ENCODE results near the gene GTF3C1.

Gene GTF3C1

DNA sequence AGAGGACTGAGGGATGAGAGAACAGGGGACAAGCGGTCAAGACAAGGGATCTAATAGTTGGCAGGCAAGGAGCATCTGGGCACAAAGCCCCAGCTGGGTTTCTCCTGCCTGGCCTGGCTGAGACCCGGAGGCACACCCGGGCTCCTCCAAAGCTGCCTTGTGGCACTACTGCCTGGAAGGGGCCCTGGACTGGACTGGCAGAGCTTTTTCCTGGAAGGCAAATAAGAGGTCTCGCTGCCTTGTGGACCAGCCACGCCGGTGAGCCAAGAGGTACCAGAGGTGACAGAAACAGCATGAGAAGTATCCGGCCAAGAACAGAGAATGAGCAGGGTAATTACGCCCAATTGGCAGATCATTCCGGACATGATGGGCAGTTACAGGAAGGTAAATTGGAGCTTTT is 64.6 kb downstream of the GTF3C1 start:
- DNase-seq, result no peak

DNA sequence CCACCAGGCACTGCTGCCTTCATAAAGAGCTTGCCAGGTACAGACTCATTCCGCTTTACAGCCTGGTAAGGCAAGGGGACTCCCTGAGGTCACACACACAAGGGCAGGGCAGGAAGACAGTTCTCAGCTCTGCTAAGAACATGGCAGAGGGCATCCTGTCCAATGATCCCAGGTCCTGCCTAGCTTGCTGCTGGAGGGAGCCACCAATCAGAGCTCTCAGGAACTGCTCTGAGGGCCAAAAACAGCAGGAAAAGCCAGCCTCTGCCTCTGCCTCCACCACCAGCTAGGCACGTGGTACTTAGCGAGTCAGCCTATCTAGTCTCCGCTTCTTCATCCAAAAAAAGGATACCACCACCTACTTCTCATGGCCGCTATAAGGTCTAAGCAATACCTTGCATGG is 66.1 kb downstream of the GTF3C1 start:
- no peak for DNase-seq

DNA sequence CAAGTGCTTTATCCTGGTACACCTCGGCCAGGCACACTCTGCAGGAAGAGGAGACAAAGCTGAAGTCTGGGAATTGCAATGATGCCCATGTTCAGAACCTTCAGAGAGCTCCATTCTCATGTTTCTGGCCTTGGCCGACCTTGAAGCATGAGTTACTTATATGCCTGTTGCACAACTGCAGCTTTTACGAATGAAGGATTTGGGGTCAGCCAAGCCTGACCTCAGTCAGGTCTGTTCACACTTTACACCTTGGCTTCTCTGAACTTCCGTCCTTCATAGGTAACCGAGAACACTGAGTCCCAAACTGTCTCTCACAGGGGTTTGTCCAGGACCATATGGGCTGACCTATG is 66.7 kb downstream of the GTF3C1 start:
- DNase-seq, result no peak

DNA sequence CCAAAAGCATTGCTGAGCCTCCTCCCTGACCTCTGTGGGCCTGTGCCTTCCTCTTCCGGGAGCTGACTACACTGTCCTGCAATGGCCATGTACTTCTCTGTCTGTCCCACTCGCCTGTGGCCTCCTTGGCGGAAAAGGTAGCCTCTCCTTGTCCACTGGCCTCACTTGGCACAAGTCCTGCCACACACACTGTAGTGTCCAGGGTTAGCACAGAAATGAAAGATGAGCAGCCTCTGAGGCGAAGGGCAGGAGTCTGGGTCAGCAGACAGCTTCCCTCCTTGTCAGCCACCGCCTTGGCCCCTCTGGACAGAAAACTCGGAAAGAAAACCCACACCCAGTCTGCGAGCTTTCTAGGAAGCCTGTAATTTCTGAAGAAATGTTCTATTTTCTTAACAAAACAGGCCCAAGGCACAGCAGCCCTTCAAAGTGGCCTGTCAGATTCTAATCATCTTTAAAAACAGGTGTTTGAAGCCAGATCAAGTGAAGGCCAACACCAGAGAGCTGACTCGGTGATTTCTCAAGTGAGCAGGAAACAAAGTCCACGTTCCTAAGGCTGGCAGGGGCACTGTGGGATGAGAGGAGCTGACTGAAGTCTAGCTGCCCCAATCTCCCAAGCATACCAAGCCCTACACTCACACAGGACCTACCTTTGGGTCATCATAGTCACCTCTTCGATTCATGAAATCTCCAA is 67.2 kb downstream of the GTF3C1 start:
- no peak for DNase-seq

DNA sequence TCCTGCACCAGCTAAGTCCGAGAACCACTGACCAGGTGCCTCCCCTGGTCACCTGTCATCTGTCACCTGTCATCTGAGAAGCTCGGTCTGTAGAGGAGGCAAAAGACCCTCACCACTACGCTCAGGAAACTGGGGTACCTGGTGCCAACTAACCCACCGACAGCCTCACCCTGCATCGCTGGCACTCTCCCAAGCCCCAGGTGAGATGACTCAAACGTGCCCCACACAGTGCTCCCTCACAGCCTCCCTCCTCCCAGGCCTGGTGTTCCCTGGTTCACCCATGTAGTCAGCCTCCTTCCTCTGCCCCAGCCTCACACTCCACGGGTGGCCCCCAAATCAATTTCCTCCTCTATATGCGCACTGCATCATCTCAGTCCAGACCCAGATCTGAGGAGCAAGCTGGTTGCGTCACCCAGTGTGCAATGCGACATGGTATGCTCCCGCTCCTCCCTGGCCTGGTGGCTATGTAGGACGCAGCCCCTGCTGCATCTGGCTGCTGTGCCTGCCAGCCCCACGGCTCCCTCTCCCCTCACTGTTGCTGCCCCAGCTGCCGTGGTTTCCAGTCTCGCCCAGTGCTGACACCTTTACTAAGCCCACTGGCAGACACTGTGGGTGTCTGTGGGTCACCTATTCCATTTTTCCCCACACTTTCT is 68.3 kb downstream of the GTF3C1 start:
- no peak for DNase-seq

DNA sequence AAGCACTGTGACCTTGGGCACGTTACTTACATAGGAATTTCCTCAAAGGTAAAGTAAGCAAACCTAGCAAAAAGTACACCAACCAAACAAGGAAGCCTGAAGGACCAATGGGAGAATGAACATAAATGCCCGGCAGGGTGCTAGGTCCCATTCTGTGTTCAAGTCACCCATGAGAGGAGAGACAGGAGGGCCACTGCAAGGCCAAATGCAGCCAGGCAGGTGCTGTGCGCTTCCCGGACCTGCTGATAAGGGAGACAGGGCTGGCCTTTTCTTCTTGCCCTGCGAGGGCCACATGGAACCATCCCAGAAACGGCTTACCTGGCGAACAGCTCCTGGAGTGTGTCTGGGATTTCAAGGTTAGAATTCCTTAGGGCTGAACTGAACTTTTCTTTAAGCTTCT is 69.0 kb downstream of the GTF3C1 start:
- DNase-seq, result no peak

DNA sequence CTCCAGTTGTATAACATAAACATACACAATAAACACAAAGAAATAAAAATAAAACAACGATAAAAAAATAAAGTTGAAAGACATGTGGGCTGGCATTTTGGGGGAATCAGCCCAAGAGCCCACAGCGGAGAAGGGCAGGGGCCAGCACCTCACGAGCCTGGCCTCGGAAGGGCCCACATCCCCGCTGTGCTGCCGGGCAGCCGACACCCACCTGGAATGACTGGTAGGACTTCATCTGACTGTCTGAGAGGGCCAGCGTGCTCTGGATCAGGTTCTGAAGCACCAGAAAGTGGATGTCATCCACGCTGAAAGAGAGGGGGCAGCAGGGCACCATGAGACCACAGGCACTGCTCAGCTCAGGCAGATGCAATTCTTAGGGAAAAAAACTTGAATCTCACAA is 73.5 kb downstream of the GTF3C1 start:
- no peak for DNase-seq

DNA sequence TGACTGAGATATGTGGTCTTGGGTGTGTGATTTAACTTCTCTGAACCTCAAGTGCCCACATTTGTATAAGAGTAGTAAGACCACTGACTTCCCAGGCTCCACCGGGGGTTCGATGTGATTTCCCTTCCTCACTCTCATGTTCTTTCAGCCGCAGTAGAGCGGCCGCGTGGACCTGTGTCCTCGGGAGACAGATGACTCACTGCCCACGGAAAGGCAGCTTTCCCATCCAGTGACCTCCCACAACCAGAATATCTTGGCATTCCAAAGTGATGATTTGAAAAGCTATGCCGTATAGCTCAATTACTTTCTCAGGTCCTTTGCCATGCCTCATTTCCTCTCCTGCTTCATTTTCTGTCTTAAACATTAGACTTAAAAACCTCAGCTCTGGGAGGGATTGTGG is 74.2 kb downstream of the GTF3C1 start:
- DNase-seq, result no peak

DNA sequence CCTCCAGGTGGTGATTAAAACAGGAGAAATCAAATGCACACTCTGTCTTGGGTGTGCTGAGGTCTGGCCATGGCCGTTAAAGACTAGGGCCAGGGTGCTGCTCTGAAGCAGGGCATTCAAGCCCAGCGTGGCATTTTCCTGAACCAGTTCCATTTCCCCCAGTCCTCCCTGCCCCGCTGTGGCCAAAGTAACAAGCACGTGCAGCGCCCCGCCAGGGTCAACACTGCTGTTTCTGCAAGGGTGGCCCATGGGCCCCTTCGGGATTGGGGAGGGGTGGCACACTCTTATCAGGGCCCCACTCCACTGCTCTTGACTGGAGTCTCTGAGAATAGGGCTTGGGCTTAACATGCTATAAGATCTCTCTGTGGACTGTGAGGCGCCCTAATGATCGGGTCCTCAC is 74.8 kb downstream of the GTF3C1 start:
- DNase-seq, result no peak

DNA sequence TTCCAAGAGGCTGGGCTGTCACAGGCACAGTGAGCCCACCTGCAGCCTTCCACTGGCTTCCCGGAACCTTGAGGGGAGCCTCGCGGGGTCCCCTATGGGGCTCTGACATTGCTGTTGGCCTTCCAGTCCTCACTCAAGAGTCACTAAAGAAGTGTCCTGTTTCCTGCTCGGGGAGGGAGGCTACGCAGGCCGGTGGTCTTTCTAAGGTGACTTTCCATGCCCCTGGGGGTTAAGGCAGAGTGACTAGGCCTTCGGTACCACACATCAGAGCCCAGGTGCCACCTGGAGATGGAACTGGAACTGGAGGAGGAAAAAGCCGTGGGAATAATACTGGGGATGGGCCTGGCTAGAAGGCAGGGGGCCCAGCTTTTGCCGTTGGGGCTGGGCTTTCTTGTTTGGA is 75.7 kb downstream of the GTF3C1 start:
- no peak for DNase-seq

DNA sequence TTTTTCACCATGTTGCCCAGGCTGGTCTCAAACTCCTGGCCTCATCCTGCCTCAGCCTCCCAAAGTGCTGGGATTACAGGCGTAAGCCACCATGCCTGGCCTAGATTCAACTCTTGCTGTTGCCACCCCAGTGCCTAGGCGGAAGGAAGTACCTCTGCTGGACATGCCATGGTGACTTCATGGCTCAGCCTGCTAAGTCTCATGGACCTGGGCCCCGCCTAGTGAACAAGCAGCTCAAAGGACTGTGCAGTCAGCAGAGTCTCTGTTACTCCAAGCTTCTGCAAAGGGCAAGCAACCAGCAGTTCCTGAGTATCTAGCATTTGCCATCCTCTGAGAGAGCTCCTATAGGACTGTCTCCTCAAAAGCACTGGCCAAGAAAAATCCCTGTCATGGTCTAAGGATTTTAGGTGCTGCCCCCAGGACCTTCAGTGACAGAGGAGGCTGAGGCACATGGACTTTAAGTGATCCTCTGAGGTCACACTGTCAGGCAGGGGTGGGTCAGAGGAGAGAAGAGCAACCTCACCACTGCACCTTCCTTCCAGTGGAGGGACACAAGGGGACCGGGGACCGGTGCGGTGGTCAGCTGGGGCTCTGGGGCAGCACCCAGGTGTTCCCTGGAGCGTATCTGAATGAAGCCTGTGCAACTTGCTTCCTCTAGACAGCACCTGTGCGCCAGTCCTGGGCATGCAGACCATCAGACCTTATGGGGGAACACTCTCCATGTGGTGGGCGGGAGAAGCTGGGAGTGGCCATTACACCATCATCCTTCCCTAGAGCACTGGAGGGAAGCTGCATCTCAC is 76.4 kb downstream of the GTF3C1 start:
- no peak for DNase-seq

DNA sequence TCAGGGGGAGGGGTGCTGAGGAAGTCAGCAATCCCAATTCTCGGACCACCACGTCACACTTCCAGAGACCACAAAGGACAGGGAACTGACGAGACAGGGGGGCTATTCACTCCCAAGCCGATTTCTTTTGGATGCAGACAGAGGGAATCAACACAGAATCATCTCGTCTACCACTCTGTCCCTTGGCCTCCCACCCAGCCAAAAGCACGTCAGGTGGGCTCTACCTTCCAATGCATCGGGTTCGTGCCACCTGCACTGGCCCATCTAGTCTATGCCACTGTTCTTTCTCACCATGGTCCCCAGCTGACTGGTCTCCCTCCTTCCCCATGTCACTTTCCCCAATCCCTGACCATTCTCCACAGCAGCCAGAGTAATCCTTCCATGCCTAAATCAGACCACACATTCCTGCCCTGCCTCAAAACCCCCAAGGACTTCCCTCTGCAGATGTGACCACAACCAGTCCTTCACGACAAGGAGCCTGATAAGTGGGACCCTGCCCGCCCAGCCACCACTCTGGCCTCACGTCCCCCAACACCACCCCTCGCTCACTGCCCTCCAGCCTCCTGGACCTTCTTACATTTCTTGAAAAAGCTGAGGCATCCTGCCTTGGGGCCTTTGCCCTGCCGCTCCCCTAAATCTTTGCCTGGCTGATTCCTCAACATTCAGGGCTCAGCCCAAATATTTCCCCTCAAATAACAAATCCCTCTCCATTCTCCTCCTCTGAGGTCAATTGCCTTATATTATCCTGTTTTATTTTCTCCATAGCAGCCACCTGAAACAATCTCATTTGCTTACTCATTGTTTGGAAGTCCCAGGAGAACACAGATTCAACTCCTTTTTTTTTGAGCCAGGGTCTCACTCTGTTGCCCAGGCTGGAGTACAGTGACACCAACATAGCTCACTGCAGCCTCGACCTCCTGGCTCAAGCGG is 77.4 kb downstream of the GTF3C1 start:
- no peak for DNase-seq

DNA sequence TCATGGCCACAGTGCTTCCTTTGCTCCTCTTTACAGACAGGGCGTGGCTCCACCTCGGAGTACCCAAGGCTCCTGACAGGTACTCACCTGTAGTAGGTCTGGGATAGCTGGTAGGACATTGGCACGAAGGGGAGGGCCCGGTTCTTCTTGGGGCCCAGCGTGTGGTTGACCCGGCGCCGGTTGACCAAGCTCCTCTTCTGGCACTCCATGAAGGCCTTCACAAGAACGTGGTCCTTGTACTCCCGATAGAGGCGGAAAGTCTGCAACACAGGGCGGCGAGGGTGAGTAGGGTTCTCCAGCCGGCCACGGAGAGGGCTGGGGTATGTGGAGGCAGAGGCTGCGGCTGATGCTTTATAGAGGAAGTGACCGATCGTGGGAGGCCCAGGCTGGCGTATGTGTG is 78.1 kb downstream of the GTF3C1 start:
- DNase-seq, result no peak

DNA sequence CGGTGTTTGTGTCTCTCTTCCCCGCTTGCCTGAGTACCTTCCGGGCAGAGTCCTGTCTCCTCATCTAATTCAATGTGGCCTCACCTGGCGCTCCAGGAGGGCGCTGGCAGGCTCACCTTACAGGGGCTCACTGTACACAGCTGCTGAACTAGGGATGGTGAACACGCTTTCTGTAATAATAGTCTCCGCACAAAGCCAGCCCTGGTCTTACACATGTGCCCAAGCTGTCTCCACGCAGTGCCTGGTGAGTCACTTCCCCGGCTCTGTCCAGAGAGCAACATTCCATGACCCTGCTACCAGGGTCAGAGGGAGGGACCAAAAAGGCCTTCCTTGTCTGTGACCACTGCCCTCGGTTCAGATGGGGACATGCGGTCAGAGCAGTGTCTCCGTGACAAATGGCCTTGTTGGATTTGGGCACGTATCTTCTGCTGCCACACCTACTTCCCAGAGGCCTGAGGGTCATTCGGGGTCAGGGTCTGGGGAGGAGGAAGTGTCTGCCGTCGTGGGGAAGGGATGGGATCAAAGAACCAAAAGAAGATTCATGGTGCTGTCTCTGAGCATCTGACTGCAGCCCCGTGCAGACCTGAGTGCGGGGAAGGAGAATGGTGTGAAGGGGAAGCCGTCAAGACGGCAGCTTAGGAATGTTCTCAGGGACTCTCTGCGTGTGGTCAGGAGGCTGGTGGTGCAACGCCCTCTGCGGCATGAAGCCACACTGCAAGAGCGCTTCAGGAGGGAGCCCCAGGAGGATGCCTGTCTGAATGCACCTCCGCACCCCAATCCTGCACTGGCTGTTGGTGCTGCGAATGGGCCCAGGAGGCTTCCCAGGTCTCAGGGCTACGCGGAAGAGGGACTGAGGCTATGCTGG is 78.9 kb downstream of the GTF3C1 start:
- DNase-seq, result no peak

DNA sequence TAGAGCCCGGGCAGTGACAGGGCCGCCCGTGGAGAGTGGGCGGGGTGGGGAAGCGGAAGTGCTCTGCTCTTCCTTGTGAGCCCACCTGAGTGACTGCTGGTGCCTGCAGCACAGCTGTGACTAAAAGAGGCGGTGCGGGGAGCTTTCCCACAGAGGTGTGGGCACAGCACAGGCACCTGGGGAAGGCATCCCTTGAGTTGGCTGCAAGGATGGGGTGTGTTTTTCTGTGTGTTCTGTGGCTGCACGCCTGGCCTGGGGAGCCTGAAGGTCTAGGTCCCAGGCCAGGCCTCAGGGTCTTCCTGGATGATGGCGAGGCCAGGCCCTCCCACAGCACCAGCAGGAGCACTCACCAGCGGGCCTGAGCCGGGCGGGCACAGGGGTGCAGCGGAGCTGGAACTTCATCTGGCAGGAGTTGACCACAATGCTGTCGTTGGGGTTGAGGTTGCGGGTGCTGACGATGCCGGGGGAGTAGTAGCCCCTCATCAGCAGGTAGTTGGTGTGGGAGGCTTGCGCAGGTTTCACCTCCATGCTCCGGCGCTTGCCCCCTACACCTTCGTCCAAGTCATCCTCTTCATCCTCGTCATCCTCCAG is 80.7 kb downstream of the GTF3C1 start:
- DNase-seq, result no peak

DNA sequence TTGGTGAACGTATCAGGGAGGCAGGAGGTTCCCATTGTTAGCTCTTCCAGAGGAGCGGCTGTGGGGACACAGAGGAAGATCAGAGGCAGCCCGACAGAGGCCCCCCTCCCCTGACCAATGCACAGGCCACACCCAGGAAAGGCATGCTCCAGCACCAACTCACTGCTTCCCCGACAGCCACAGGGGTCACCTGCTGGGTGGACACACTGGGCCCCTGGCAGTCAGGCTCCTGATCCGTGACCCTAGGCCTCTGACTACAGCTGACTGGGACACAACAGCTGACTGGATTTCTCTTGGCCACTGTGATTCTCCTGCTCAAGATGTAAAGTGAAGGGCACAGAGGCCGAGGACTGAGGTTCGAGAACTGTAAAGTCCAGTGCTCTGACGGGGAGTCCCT is 84.2 kb downstream of the GTF3C1 start:
- no peak for DNase-seq

DNA sequence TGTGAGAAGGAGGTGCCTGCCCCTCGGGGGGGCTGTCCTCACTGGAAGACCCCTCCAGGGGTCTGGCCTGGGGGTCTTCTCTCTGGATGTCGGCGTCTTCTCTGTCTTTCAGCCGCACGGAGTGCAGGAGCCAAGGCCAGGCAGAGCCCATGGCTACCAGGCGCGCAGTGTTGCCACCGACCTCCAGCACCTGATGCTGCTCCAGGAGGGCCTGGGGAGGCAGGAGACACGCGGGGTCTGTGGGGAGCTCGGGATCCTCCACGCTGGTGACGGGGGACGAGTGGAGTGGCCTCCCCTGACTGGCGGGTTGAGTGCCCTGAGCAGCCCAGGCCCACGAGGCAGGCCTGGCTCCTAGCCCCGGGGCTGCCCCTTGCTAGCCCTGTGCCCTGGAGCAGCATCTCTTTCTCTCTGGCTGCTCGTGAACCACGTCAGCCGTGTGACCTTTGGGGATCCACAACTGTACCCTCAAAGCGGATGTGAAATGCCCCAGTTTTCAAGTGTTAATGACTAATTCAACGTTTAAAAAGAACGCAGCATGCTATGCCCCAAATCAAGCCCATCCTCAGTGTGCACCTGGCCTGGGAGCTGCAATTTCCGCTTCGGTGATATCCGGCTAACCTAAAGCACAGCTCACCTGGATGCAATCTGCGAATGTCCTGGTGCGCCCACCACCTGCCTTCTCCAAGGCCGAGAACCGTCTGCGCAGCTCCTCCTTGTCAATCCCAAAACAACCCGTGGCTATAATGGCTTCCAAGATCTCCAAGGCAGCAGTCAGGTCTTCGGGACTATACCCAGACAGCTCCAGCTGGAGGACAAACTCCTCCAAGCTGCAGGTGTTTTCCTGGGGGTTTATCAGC is 84.9 kb downstream of the GTF3C1 start:
- DNase-seq, result no peak

DNA sequence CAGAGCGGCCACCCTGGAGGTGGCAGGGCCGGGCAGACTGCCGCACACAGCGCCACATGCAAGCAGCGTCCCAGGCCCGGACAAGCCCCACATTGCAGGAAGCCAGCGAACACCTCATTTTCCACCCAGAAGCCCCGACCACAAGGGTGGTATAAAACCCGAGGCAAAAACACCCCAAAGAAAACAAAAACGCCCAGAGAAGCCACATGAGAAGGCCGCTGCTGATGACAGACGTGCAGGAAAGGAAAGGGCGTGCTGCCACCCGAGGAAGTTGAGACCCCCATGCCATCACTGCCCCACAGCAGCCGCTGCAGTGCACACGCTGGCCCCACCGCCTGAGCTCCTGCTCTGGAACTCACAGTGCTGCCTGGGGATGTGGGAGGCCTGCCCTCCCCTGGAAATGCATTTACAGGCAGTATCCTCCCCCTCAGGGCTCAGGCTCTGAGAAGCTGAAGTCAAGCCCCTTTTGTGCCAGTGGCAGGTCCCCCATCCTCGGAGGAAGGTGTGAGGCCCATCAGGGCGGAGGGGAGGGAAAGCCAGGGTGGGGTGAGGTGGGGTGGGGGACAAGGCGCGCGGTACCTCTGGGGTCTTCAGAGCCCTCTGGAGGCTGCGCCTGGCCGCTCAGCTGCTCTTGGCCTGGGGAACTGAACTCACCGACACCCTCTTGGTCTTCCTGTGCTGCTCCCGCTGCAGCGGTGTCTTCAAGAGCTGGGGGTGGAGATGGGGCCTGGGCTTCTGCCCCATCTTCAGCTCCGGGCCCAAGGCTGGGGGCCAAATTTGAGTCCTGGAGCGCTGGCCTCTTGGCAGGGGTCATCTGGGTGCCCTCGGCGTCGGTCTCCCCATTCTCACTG is 85.7 kb downstream of the GTF3C1 start:
- DNase-seq, result no peak

DNA sequence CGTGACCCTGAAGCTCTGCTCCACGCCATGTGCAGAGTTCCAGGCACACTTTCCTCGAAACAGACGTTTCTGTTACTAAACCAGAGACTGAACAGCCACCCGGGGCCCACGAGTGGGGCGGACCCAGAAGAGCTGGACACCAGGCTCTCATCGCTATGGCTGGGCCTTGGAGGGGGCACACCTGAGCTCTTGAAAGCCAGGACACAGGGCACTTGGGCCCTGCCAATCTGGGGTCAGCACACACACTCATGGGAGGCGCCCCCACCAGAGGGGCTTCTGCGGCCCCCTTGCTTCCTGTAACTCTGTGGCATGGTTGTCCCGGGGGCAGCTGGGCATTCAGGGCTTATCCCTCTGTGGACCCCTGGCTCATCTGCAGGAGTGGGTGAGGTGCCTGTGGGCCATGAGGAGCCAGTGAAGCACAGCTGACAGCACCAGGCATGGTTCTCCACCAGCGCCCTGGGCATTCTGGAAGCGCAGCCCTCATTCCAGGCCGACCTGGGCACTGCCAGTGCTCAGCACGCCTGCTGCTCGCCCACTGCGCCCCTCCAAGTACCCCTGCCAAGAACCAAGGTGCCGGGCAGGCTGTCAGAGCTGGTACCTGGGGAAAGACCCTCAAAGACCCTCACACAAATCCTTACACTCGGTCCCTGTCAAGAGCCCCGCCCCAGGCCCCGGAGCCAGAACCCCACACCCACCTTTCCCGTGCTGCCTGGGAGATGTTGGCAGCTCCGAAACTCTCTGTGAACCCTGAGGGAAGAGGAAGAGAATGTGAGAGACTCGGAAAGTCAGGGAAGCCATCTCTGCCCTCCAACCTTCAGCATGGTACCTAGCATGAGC is 86.6 kb downstream of the GTF3C1 start:
- DNase-seq, result no peak

Data from GOT3 (cell line).